Glomerular visceral epithelial cell (primary cell): ENCODE data around the gene SPIB.
"Not testable (repeated sequence)": the region's sequence is repeated elsewhere in the genome, so short reads cannot be mapped to it uniquely, and the experiment has no call there.

ENCODE experiments used
- DNase-seq: peaks from one replicate; pipeline ENCODE4 v3.0.0-alpha.2; 2016; ENCODE audit errors: extremely low spot score

SPIB gene

GRCh38 chr19:50437862-50438449 is 19.2 kb downstream of the SPIB start:
- no peak for DNase-seq

- not testable (repeated sequence) for DNase-seq
These were observed 20.4 kb downstream of the SPIB start for GRCh38 chr19:50439130-50439529.

- no peak for DNase-seq
These were observed 25.3 kb downstream of the SPIB start for GRCh38 chr19:50444059-50444458.

- no peak for DNase-seq
These were observed 28.3 kb downstream of the SPIB start for GRCh38 chr19:50447053-50447452.

GRCh38 chr19:50447750-50448149 is 29.0 kb downstream of the SPIB start:
- no peak for DNase-seq

- peak; percentile 52 for DNase-seq
These were observed 30.6 kb downstream of the SPIB start for GRCh38 chr19:50449236-50449899.

GRCh38 chr19:50450369-50451222 is 31.9 kb downstream of the SPIB start:
- DNase-seq, result no peak

GRCh38 chr19:50451223-50451534 is 32.4 kb downstream of the SPIB start:
- DNase-seq, result no peak

GRCh38 chr19:50453243-50453642 is 34.5 kb downstream of the SPIB start:
- no peak for DNase-seq

GRCh38 chr19:50455992-50456391 is 37.3 kb downstream of the SPIB start:
- DNase-seq, result no peak

- DNase-seq, result no peak
These were observed 38.6 kb downstream of the SPIB start for GRCh38 chr19:50457300-50457699.

- no peak for DNase-seq
These were observed 39.8 kb downstream of the SPIB start for GRCh38 chr19:50458396-50459066.

GRCh38 chr19:50459067-50459456 is 40.3 kb downstream of the SPIB start:
- no peak for DNase-seq

- no peak for DNase-seq
These were observed 40.9 kb downstream of the SPIB start for GRCh38 chr19:50459638-50460037.

GRCh38 chr19:50460161-50460765 is 41.5 kb downstream of the SPIB start:
- peak; percentile 84 for DNase-seq

GRCh38 chr19:50461066-50461875 is 42.5 kb downstream of the SPIB start:
- DNase-seq, result peak; percentile 80

GRCh38 chr19:50462970-50463369 is 44.2 kb downstream of the SPIB start:
- DNase-seq, result no peak

- no peak for DNase-seq
These were observed 45.6 kb downstream of the SPIB start for GRCh38 chr19:50464348-50464747.

GRCh38 chr19:50465000-50465399 is 46.3 kb downstream of the SPIB start:
- DNase-seq, result no peak

GRCh38 chr19:50465986-50466705 is 47.4 kb downstream of the SPIB start:
- no peak for DNase-seq

GRCh38 chr19:50466706-50467039 is 47.9 kb downstream of the SPIB start:
- DNase-seq, result no peak
